ENCODE data around the gene DLGAP4. TPM values are rescaled to one million over a fixed set of nuclear protein-coding genes. Genes with fewer than 3 reads are reported as not detected.

The DLGAP4 gene
- total and polyA plus RNA-seq, 2 of the 13 experiments (the other 11 are each of a cell fraction or from before 2014, with no cell fraction given): 15.2 to 26.7 TPM

GRCh38 chr20:36390719-36391415, 84.7 kb downstream of the DLGAP4 start:
- WGBS (ENCODE audit: low lambda C conversion rate): 23% methylated on average over 6 of the region's 6 CpGs
- Histone ChIP-seq H3K27me3 (ENCODE audit: control insufficient read depth in 1 of 2, insufficient read depth in 2 of 2, low read length in 2 of 2) (peaks cover 0 to 15% of the 10 kb centered on the region in 2 experiments; a peak in 2 of 5 replicates), H3K79me2 (ENCODE audit: insufficient read depth, low read length) (no peaks in the 10 kb centered on the region), H3K9me3 (ENCODE audit: low read length) (no peaks in the 10 kb centered on the region), H3K4me3 (replicated peaks in 1 of 3; ENCODE audit: insufficient read depth in 1 of 3, low read depth in 2 of 3, low read length in 3 of 3) (no peak overlapping the region), H3K9ac (ENCODE audit: insufficient read depth, low read depth, low read length) (no peak overlapping the region), H3K27ac (ENCODE audit: extremely low read length, insufficient read depth, low read length) (no peak overlapping the region), H3K36me3 (replicated peaks in 1 of 2; ENCODE audit: control insufficient read depth in 1 of 2, insufficient read depth in 2 of 2, low read length in 2 of 2) (no peaks in the 10 kb centered on the region), H2AFZ (ENCODE audit: low read length) (no peak overlapping the region), H3K4me2 (ENCODE audit: low read depth, low read length) (no peak overlapping the region), H4K20me1 (ENCODE audit: insufficient read depth, low read length) (no peaks in the 10 kb centered on the region; the same call in 1 of the 2 replicates), H3K4me1 (ENCODE audit: insufficient read depth, low read length) (peaks cover 5% of the 10 kb centered on the region)
- BruUV-seq (replicated peaks): no TSS peak
- CTCF ChIA-PET (ENCODE audit: low intra/inter-chr PET ratio, low total read pairs): no interaction called here
- in situ Hi-C loops (cut with HindIII; ENCODE audit: extremely low pct_ligation_motif_present, low pct_unique_long_range_greater_than_20kb): no loop called here
- no peak for ATAC-seq
- no peak for FAIRE-seq
- no peak for DNase-seq (ENCODE audit: low spot score)
- intact Hi-C loops (cut with micrococcal nuclease; ENCODE audit: unreplicated experiment): loop anchor here (10.0 kb wide), 1 partner anchor 116 kb away; no protein-coding TSS in a partner anchor
- POLR2A ChIA-PET: no interaction called here
- TF ChIP-seq ZNF674 (CRISPR knock-in tag; IDR thresholded peaks at IDR 0.05; ENCODE audit: low read depth): no peak
- no peak for TF ChIP-seq ZSCAN9 (CRISPR knock-in tag; IDR thresholded peaks at IDR 0.05; ENCODE audit: borderline replicate concordance)
- TF ChIP-seq, protein P1, sequence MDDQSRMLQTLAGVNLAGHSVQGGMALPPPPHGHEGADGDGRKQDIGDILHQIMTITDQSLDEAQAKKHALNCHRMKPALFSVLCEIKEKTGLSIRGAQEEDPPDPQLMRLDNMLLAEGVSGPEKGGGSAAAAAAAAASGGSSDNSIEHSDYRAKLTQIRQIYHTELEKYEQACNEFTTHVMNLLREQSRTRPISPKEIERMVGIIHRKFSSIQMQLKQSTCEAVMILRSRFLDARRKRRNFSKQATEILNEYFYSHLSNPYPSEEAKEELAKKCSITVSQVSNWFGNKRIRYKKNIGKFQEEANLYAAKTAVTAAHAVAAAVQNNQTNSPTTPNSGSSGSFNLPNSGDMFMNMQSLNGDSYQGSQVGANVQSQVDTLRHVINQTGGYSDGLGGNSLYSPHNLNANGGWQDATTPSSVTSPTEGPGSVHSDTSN (CRISPR knock-in tag; IDR thresholded peaks at IDR 0.05; ENCODE audit: borderline replicate concordance): no peak
- TF ChIP-seq ETV5 (CRISPR knock-in tag; IDR thresholded peaks at IDR 0.05; ENCODE audit: borderline replicate concordance): no peak
- peak; percentile 71 for TF ChIP-seq HNF4A (CRISPR knock-in tag; IDR thresholded peaks at IDR 0.05)
- TF ChIP-seq IKZF4 (CRISPR knock-in tag; IDR thresholded peaks at IDR 0.05; ENCODE audit: borderline replicate concordance, low read depth, not compliant biosample characterization): no peak
- TF ChIP-seq SNRNP70 (IDR thresholded peaks at IDR 0.05; ENCODE audit: low read depth, low read length): no peak
- TF ChIP-seq, protein P2, sequence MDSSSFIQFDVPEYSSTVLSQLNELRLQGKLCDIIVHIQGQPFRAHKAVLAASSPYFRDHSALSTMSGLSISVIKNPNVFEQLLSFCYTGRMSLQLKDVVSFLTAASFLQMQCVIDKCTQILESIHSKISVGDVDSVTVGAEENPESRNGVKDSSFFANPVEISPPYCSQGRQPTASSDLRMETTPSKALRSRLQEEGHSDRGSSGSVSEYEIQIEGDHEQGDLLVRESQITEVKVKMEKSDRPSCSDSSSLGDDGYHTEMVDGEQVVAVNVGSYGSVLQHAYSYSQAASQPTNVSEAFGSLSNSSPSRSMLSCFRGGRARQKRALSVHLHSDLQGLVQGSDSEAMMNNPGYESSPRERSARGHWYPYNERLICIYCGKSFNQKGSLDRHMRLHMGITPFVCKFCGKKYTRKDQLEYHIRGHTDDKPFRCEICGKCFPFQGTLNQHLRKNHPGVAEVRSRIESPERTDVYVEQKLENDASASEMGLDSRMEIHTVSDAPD (CRISPR knock-in tag; IDR thresholded peaks at IDR 0.05): no peak
- TF ChIP-seq, protein P3, sequence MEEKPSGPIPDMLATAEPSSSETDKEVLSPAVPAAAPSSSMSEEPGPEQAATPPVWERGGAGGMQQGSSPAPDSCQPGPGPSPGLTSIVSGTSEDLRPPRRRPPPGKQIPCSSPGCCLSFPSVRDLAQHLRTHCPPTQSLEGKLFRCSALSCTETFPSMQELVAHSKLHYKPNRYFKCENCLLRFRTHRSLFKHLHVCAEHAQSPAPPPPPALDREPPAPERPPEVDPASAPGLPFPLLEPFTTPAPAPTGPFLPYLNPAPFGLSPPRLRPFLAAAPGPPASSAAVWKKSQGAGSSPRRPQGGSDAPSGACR (CRISPR knock-in tag; IDR thresholded peaks at IDR 0.05): no peak
- no peak for TF ChIP-seq HES4 (CRISPR knock-in tag; IDR thresholded peaks at IDR 0.05; ENCODE audit: borderline replicate concordance)
- TF ChIP-seq NR2F2 (IDR thresholded peaks at IDR 0.05; ENCODE audit: borderline replicate concordance, low read depth): 0 out of 2 replicates have a peak, but pooled peaks have one; percentile 44
- TF ChIP-seq LRRFIP1 (CRISPR knock-in tag; conservative IDR thresholded peaks at IDR 0.05): no peak
- TF ChIP-seq PTBP1 (IDR thresholded peaks at IDR 0.05; ENCODE audit: low read depth, low read length, poor library complexity, severe bottlenecking): no peak
- peak; percentile 89 for TF ChIP-seq SKI (IDR thresholded peaks at IDR 0.05; ENCODE audit: partially characterized antibody)
- TF ChIP-seq ZNF3 (CRISPR knock-in tag; IDR thresholded peaks at IDR 0.05): no peak

Data from HepG2 (cell line).